BLaER1 (cell line): ENCODE data around the gene WBP2NL.
A peak's percentile ranks its signal among the peaks of the same experiment; 100 is the strongest.

Experiments
- H3K27ac ChIP-seq: shearing (Covaris generic); formaldehyde crosslinking; 2 replicates; pipeline ENCODE4 v1.8.1; 2022
- H3K27me3 ChIP-seq: shearing (Covaris generic); formaldehyde crosslinking; 2 replicates; pipeline ENCODE4 v1.8.1; 2022
- H3K36me3 ChIP-seq: shearing (Covaris generic); formaldehyde crosslinking; 2 replicates; pipeline ENCODE4 v1.8.1; 2022
- H3K4me1 ChIP-seq: shearing (Covaris generic); formaldehyde crosslinking; 2 replicates; pipeline ENCODE4 v1.8.1; 2022
- H3K4me2 ChIP-seq: shearing (Covaris generic); formaldehyde crosslinking; 2 replicates; pipeline ENCODE4 v1.8.1; 2022
- H3K4me3 ChIP-seq: shearing (Covaris generic); formaldehyde crosslinking; 2 replicates; pipeline ENCODE4 v1.8.1; 2022
- H3K9ac ChIP-seq: shearing (Covaris generic); formaldehyde crosslinking; 2 replicates; pipeline ENCODE4 v1.8.1; 2022
- H3K9me3 ChIP-seq: shearing (Covaris generic); formaldehyde crosslinking; 2 replicates; pipeline ENCODE4 v1.8.1; 2022
- H4K20me1 ChIP-seq: shearing (Covaris generic); formaldehyde crosslinking; 2 replicates; pipeline ENCODE4 v1.8.1; 2022
- Cebpa-rat ChIP-seq: shearing (Covaris generic); IDR thresholded peaks from 2 replicates; pipeline ENCODE4 v1.8.1; 2022

Gene WBP2NL

GRCh38 chr22:41966607-41967240 lies 31.9 kb upstream of the WBP2NL start:
- Histone ChIP-seq H3K4me2 (no peak overlapping the region), H3K9ac (no peak overlapping the region)

GRCh38 chr22:41968601-41969000 lies 30.0 kb upstream of the WBP2NL start:
- Histone ChIP-seq H3K27me3 (no peaks in the 10 kb centered on the region), H3K9ac (no peak overlapping the region), H3K36me3 (no peaks in the 10 kb centered on the region), H3K4me2 (no peak overlapping the region), H4K20me1 (no peaks in the 10 kb centered on the region), H3K4me1 (peaks cover 33% of the 10 kb centered on the region), H3K4me3 (no peak overlapping the region), H3K9me3 (no peaks in the 10 kb centered on the region), H3K27ac (no peak overlapping the region)
- no peak for TF ChIP-seq Cebpa-rat

More at GRCh38 chr22:41966607-41967240, 31.9 kb upstream of the WBP2NL start:
- Histone ChIP-seq H3K27ac (peak overlapping the region; percentile 24; the same call in 1 of the 2 replicates), H3K36me3 (no peaks in the 10 kb centered on the region), H3K27me3 (no peaks in the 10 kb centered on the region), H3K4me3 (no peak overlapping the region), H4K20me1 (no peaks in the 10 kb centered on the region), H3K4me1 (peaks cover 26% of the 10 kb centered on the region), H3K9me3 (no peaks in the 10 kb centered on the region)
- TF ChIP-seq Cebpa-rat: no peak

- Histone ChIP-seq H3K27ac (no peak within 1 kb of the TSS), H3K9ac (no peak within 1 kb of the TSS), H3K4me1 (peaks cover 39% of the 10 kb centered on the region), H3K4me3 (no peak within 1 kb of the TSS), H4K20me1 (no peaks in the 10 kb centered on the region), H3K36me3 (no peaks in the 10 kb centered on the region), H3K4me2 (peak within 1 kb of the TSS; percentile 34; the same call in 1 of the 2 replicates), H3K27me3 (no peaks in the 10 kb centered on the region), H3K9me3 (no peaks in the 10 kb centered on the region)
- no peak for TF ChIP-seq Cebpa-rat
Observed at GRCh38 chr22:41969110-41969646, 29.4 kb upstream of the WBP2NL start, which contains the start of gene SEPTIN3. Gene SEPTIN3, plus strand, starts transcription at chr22:41969443. Its CDS starts 2,050 bp downstream, at chr22:41971493.

DNA sequence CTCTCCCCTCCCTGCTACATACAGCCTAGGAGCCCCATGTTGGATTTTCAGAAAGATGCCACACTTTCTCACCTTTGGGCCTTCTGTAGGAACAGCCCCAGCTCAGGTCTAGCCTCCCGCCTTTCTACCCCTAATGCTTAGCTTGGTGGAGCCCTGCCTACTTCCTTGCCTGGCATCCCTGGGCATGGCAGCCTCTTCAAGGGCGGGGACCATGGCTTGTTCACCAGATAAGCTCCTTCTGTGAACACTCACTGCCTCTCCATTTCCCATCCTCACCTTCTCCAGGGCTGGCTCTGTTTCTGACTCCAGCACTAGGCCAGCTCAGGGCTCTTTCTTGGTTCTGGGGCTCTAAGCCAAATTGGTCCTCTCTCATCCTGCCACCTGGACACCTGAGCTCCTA lies 28.0 kb upstream of the WBP2NL start:
- Histone ChIP-seq H3K36me3 (no peaks in the 10 kb centered on the region), H3K4me1 (peaks cover 41% of the 10 kb centered on the region), H4K20me1 (no peaks in the 10 kb centered on the region), H3K9me3 (no peaks in the 10 kb centered on the region), H3K4me2 (no peak overlapping the region), H3K9ac (no peak overlapping the region), H3K27me3 (peaks cover 8% of the 10 kb centered on the region), H3K4me3 (no peak overlapping the region), H3K27ac (no peak overlapping the region)
- TF ChIP-seq Cebpa-rat: no peak

GRCh38 chr22:41971431-41971830 lies 27.2 kb upstream of the WBP2NL start:
- no peaks in the 10 kb centered on the region for H4K20me1 ChIP-seq
- no peak overlapping the region for H3K27ac ChIP-seq
- no peak for TF ChIP-seq Cebpa-rat
- H3K4me2 ChIP-seq: no peak overlapping the region
- H3K27me3 ChIP-seq: peaks cover 17% of the 10 kb centered on the region
- H3K4me1 ChIP-seq: peaks cover 45% of the 10 kb centered on the region
- H3K9me3 ChIP-seq: no peaks in the 10 kb centered on the region
- no peak overlapping the region for H3K4me3 ChIP-seq
- no peak overlapping the region for H3K9ac ChIP-seq
- H3K36me3 ChIP-seq: no peaks in the 10 kb centered on the region

GRCh38 chr22:41974691-41975290 lies 23.8 kb upstream of the WBP2NL start:
- no peak overlapping the region for H3K27ac ChIP-seq
- no peaks in the 10 kb centered on the region for H3K9me3 ChIP-seq
- no peak overlapping the region for H3K9ac ChIP-seq
- no peaks in the 10 kb centered on the region for H3K36me3 ChIP-seq
- H3K4me3 ChIP-seq: no peak overlapping the region
- H3K4me2 ChIP-seq: no peak overlapping the region
- H4K20me1 ChIP-seq: no peaks in the 10 kb centered on the region
- H3K27me3 ChIP-seq: peaks cover 30% of the 10 kb centered on the region
- H3K4me1 ChIP-seq: peaks cover 33% of the 10 kb centered on the region
- peak; percentile 77 for TF ChIP-seq Cebpa-rat

DNA sequence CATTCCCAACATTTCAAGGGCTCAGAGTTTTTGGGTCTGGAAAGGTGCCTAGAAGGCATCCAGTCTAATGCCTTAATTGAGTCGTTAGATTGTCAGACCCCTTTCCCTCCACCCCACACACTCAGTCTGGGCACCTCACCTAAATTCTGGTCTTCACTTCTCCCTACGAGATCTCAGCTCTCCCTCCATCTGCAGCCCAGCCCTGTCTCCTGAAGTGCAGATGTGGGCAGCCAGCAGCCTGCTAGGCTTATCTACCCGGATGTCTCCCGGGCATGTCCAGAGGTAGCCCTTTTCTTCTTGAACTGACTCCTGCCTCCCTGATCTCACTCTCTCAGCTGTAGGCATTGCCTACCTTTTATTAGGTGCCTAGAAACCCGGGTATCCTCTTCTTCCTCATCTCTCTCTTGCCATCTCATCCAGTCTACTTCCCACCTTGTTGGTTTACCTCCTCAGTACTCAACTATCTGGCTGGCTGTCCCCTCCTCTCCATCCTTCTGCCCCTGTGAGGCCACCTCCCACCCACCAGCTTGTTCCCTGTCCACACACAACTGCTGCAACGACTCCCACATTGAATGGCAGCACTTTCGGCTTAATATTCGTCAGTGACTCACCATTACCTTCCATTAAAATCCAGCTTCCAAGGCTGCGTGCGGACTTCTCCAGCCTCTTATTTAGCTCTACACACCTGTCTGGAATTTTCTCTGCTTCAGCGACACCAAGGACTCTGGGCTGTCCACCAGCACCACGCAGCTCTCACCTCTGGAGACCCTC lies 23.1 kb upstream of the WBP2NL start:
- Histone ChIP-seq H3K4me3 (peak overlapping the region; percentile 76; the same call in 1 of the 2 replicates), H3K27me3 (peaks cover 30% of the 10 kb centered on the region), H3K4me2 (peak overlapping the region; percentile 99), H3K9ac (no peak overlapping the region), H3K36me3 (no peaks in the 10 kb centered on the region), H4K20me1 (no peaks in the 10 kb centered on the region), H3K9me3 (no peaks in the 10 kb centered on the region), H3K4me1 (peaks cover 27% of the 10 kb centered on the region), H3K27ac (no peak overlapping the region)
- TF ChIP-seq Cebpa-rat: no peak

GRCh38 chr22:41976070-41976901 lies 22.3 kb upstream of the WBP2NL start:
- Histone ChIP-seq H3K9ac (peak overlapping the region; percentile 74), H3K9me3 (no peaks in the 10 kb centered on the region), H3K27ac (0 out of 2 replicates have a peak overlapping the region, but pooled peaks have one; percentile 45), H3K27me3 (peaks cover 30% of the 10 kb centered on the region), H3K4me1 (peaks cover 27% of the 10 kb centered on the region), H4K20me1 (no peaks in the 10 kb centered on the region), H3K4me3 (peak overlapping the region; percentile 76), H3K4me2 (peak overlapping the region; percentile 99), H3K36me3 (0 out of 2 replicates have a peak, but pooled peaks cover 4% of the 10 kb centered on the region)
- TF ChIP-seq Cebpa-rat: no peak
